Astrocyte (in vitro differentiated cells and primary cell): ENCODE measurements around the gene HDAC5. TPM values are rescaled to one million over a fixed set of nuclear protein-coding genes. Genes with fewer than 3 reads are reported as not detected.

Experiments used
- DNase-seq: peaks from one replicate; pipeline ENCODE4 v3.0.0-alpha.2; 2010; ENCODE audit warnings: low read depth
- FAIRE-seq: peaks from 2 replicates; lab custom pipeline; 2011; peaks lifted over from hg19 to GRCh38; lab: Jason Lieb, UNC
- H2AFZ ChIP-seq: 2 replicates; pipeline ENCODE4 v1.6.0; 2012; ENCODE audit warnings: low read depth, low read length, inconsistent platforms
- H3K27ac ChIP-seq: 2 replicates; pipeline ENCODE4 v1.5.1; 2011; ENCODE audit warnings: low read depth, low read length, inconsistent platforms
- H3K27me3 ChIP-seq: 2 replicates; pipeline ENCODE4 v1.6.0; 2011; ENCODE audit warnings: low read length, inconsistent platforms; ENCODE audit not compliant: insufficient read depth
- H3K36me3 ChIP-seq: 2 replicates; pipeline ENCODE4 v1.5.1; 2011; ENCODE audit warnings: low read length, inconsistent platforms; ENCODE audit not compliant: insufficient read depth
- H3K4me1 ChIP-seq: 2 replicates; pipeline ENCODE4 v1.5.1; 2011; ENCODE audit warnings: low read length, inconsistent platforms; ENCODE audit not compliant: insufficient read depth
- H3K4me2 ChIP-seq: 2 replicates; pipeline ENCODE4 v1.6.0; 2012; ENCODE audit warnings: low read length, inconsistent platforms
- H3K4me3 ChIP-seq: 2 replicates; pipeline ENCODE4 v1.5.1; 2011; ENCODE audit warnings: low read depth, mild to moderate bottlenecking, low read length, inconsistent platforms; ENCODE audit not compliant: insufficient read depth
- H3K79me2 ChIP-seq: 2 replicates; pipeline ENCODE4 v1.6.0; 2012; ENCODE audit warnings: mild to moderate bottlenecking, low read length, inconsistent platforms; ENCODE audit not compliant: insufficient read depth
- H3K9ac ChIP-seq: 2 replicates; pipeline ENCODE4 v1.6.0; 2012; ENCODE audit warnings: mild to moderate bottlenecking, low read length, inconsistent platforms
- H3K9me3 ChIP-seq: 2 replicates; pipeline ENCODE4 v1.5.1; 2012; ENCODE audit warnings: low read depth, mild to moderate bottlenecking, low read length, inconsistent platforms; ENCODE audit not compliant: insufficient read depth
- H4K20me1 ChIP-seq: 2 replicates; pipeline ENCODE4 v1.6.0; 2012; ENCODE audit warnings: low read length, inconsistent platforms; ENCODE audit not compliant: insufficient read depth
- H3K27ac Mint-ChIP-seq: one replicate; pipeline ENCODE4 v1.8.0; 2021; ENCODE audit warnings: mild to moderate bottlenecking, mixed read lengths; ENCODE audit not compliant: unreplicated experiment
- H3K27me3 Mint-ChIP-seq: one replicate; pipeline ENCODE4 v1.8.0; 2021; ENCODE audit warnings: low read depth, mixed read lengths; ENCODE audit not compliant: unreplicated experiment
- H3K36me3 Mint-ChIP-seq: one replicate; pipeline ENCODE4 v1.8.0; 2021; ENCODE audit warnings: low read depth, mixed read lengths; ENCODE audit not compliant: unreplicated experiment
- H3K4me1 Mint-ChIP-seq: one replicate; pipeline ENCODE4 v1.8.0; 2021; ENCODE audit warnings: low read depth, mixed read lengths; ENCODE audit not compliant: unreplicated experiment
- H3K4me3 Mint-ChIP-seq: one replicate; pipeline ENCODE4 v1.8.0; 2021; ENCODE audit warnings: mild to moderate bottlenecking, moderate library complexity, mixed read lengths; ENCODE audit not compliant: unreplicated experiment
- H3K9me3 Mint-ChIP-seq: one replicate; pipeline ENCODE4 v1.8.0; 2021; ENCODE audit warnings: mild to moderate bottlenecking, mixed read lengths; ENCODE audit not compliant: unreplicated experiment
- CTCF ChIP-seq: IDR thresholded peaks from 2 replicates; pipeline ENCODE4 v1.5.1; 2011; ENCODE audit warnings: low read depth, mild to moderate bottlenecking, inconsistent platforms, low read length, moderate library complexity; ENCODE audit not compliant: insufficient read depth
- EZH2 ChIP-seq: IDR thresholded peaks from 2 replicates; pipeline ENCODE4 v1.6.1; 2012; ENCODE audit warnings: mild to moderate bottlenecking, low read length, inconsistent platforms; ENCODE audit not compliant: insufficient read depth
- total RNA-seq: library from RNA; stranded (reverse); gene quantifications from 2 replicates; pipeline ENCODE4 v1.2.1, GENCODE V29; 2021

HDAC5 gene
- total RNA-seq, 1 donor from 2014 or later, result 18.7 TPM

GRCh38 chr17:44113868-44114840, 9.3 kb downstream of the HDAC5 start:
- Histone ChIP-seq H3K79me2 (peaks cover 9% of the 10 kb centered on the region), H4K20me1 (peaks cover 63% of the 10 kb centered on the region), H3K9ac (no peak overlapping the region), H3K4me3 (no peak overlapping the region), H3K27ac (no peak overlapping the region), H3K9me3 (no peaks in the 10 kb centered on the region), H3K36me3 (no peaks in the 10 kb centered on the region), H3K27me3 (no peaks in the 10 kb centered on the region), H3K4me1 (peaks cover 32% of the 10 kb centered on the region), H2AFZ (no peak overlapping the region), H3K4me2 (no peak overlapping the region)
- Mint-ChIP-seq H3K36me3 (peaks cover 11% of the 10 kb centered on the region), H3K9me3 (no peaks in the 10 kb centered on the region), H3K4me3 (no peak overlapping the region), H3K4me1 (peaks cover 15% of the 10 kb centered on the region), H3K27me3 (peaks cover 6% of the 10 kb centered on the region), H3K27ac (no peak overlapping the region)
- TF ChIP-seq EZH2 (no peak), CTCF (no peak)
- FAIRE-seq (no peak), DNase-seq (no peak)

DNA sequence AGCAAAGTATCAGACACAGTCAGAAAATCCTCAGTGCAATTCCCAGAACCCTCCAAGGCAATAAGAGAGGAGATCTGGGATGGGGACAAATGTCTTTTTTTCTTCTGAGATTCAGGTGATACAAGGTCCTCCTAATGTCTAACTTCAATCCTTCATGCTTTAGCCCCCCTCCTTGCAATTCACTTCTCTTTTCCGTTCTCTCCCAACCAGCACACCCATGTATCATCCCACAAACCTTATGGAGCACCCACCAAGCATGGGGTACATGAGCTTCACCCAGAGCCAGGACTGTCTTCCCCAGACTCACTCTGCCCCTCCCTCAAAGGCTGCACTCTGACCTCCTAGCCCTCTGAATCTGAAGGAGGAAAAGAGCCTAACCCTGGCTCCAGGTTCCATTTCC, 10.1 kb downstream of the HDAC5 start:
- Histone ChIP-seq H2AFZ (no peak overlapping the region), H3K4me2 (no peak overlapping the region), H3K9me3 (no peaks in the 10 kb centered on the region), H3K4me3 (no peak overlapping the region), H3K36me3 (no peaks in the 10 kb centered on the region), H3K27me3 (no peaks in the 10 kb centered on the region), H3K4me1 (peaks cover 38% of the 10 kb centered on the region), H3K9ac (no peak overlapping the region), H3K79me2 (peaks cover 9% of the 10 kb centered on the region), H3K27ac (no peak overlapping the region), H4K20me1 (peaks cover 60% of the 10 kb centered on the region)
- H3K4me1 Mint-ChIP-seq, result peaks cover 17% of the 10 kb centered on the region
- DNase-seq (no peak), FAIRE-seq (no peak)
- H3K27ac Mint-ChIP-seq, result no peak overlapping the region
- H3K9me3 Mint-ChIP-seq, result no peaks in the 10 kb centered on the region
- TF ChIP-seq CTCF, result no peak
- TF ChIP-seq EZH2, result no peak
- H3K36me3 Mint-ChIP-seq, result peaks cover 9% of the 10 kb centered on the region
- peaks cover under 1% of the 10 kb centered on the region for H3K27me3 Mint-ChIP-seq
- H3K4me3 Mint-ChIP-seq, result no peak overlapping the region
